Measurements from ENCODE around the gene TGM2.

Gene TGM2

GRCh38 chr20:38194971-38195504 is 30.0 kb upstream of the TGM2 start:
- Histone ChIP-seq H4K20me1 (ENCODE audit: insufficient read depth) (no peaks in the 10 kb centered on the region), H3K27me3 (ENCODE audit: insufficient read depth, low read depth) (no peaks in the 10 kb centered on the region), H3K79me2 (ENCODE audit: insufficient read depth, low read depth) (no peaks in the 10 kb centered on the region), H3K27ac (no peak overlapping the region), H2AFZ (ENCODE audit: low read depth) (no peak overlapping the region), H3K4me2 (no peak overlapping the region), H3K4me1 (ENCODE audit: low read depth, poor library complexity, severe bottlenecking) (no peaks in the 10 kb centered on the region), H3K4me3 (IDR thresholded peaks at IDR 0.05; ENCODE audit: insufficient read depth, low read depth, low read length) (no peak overlapping the region), H3K36me3 (ENCODE audit: insufficient read depth) (no peaks in the 10 kb centered on the region), H3K9ac (no peak overlapping the region)
- TF ChIP-seq CTCF (conservative IDR thresholded peaks at IDR 0.05; ENCODE audit: low read depth, low read length), result no peak

- Histone ChIP-seq H3K79me2 (ENCODE audit: insufficient read depth, low read depth) (no peaks in the 10 kb centered on the region), H3K27ac (no peak overlapping the region), H3K4me2 (no peak overlapping the region), H3K36me3 (ENCODE audit: insufficient read depth) (no peaks in the 10 kb centered on the region), H2AFZ (ENCODE audit: low read depth) (no peak overlapping the region), H3K27me3 (ENCODE audit: insufficient read depth, low read depth) (no peaks in the 10 kb centered on the region), H3K4me3 (IDR thresholded peaks at IDR 0.05; ENCODE audit: insufficient read depth, low read depth, low read length) (no peak overlapping the region), H4K20me1 (ENCODE audit: insufficient read depth) (no peaks in the 10 kb centered on the region), H3K4me1 (ENCODE audit: low read depth, poor library complexity, severe bottlenecking) (no peaks in the 10 kb centered on the region), H3K9ac (no peak overlapping the region)
- no peak for TF ChIP-seq CTCF (conservative IDR thresholded peaks at IDR 0.05; ENCODE audit: low read depth, low read length)
Measured at GRCh38 chr20:38193586-38194105, 28.6 kb upstream of the TGM2 start.

GRCh38 chr20:38192323-38192885 is 27.3 kb upstream of the TGM2 start:
- H3K4me2 ChIP-seq, result no peak overlapping the region
- TF ChIP-seq CTCF (conservative IDR thresholded peaks at IDR 0.05; ENCODE audit: low read depth, low read length), result no peak
- no peaks in the 10 kb centered on the region for H3K36me3 ChIP-seq (ENCODE audit: insufficient read depth)
- H3K79me2 ChIP-seq (ENCODE audit: insufficient read depth, low read depth), result no peaks in the 10 kb centered on the region
- H3K27me3 ChIP-seq (ENCODE audit: insufficient read depth, low read depth), result no peaks in the 10 kb centered on the region
- H2AFZ ChIP-seq (ENCODE audit: low read depth), result no peak overlapping the region
- no peaks in the 10 kb centered on the region for H3K4me1 ChIP-seq (ENCODE audit: low read depth, poor library complexity, severe bottlenecking)
- H3K27ac ChIP-seq, result no peak overlapping the region
- no peak overlapping the region for H3K9ac ChIP-seq
- H4K20me1 ChIP-seq (ENCODE audit: insufficient read depth), result no peaks in the 10 kb centered on the region
- no peak overlapping the region for H3K4me3 ChIP-seq (IDR thresholded peaks at IDR 0.05; ENCODE audit: insufficient read depth, low read depth, low read length)

- H2AFZ ChIP-seq (ENCODE audit: low read depth), result no peak overlapping the region
- no peaks in the 10 kb centered on the region for H3K27me3 ChIP-seq (ENCODE audit: insufficient read depth, low read depth)
- H3K4me1 ChIP-seq (ENCODE audit: low read depth, poor library complexity, severe bottlenecking), result no peaks in the 10 kb centered on the region
- H4K20me1 ChIP-seq (ENCODE audit: insufficient read depth), result no peaks in the 10 kb centered on the region
- H3K9ac ChIP-seq, result no peak overlapping the region
- no peak overlapping the region for H3K4me3 ChIP-seq (IDR thresholded peaks at IDR 0.05; ENCODE audit: insufficient read depth, low read depth, low read length)
- no peaks in the 10 kb centered on the region for H3K36me3 ChIP-seq (ENCODE audit: insufficient read depth)
- no peak overlapping the region for H3K27ac ChIP-seq
- TF ChIP-seq CTCF (conservative IDR thresholded peaks at IDR 0.05; ENCODE audit: low read depth, low read length), result no peak
- no peak overlapping the region for H3K4me2 ChIP-seq
- H3K79me2 ChIP-seq (ENCODE audit: insufficient read depth, low read depth), result no peaks in the 10 kb centered on the region
Measured at GRCh38 chr20:38191654-38192053, 26.6 kb upstream of the TGM2 start.
